22Rv1 (cell line): ENCODE results near the gene FARP1.

Source experiments
- ZFX ChIP-seq: fragments of 450-650 bp; IDR thresholded peaks from 2 replicates; pipeline ENCODE4 v1.6.1; 2017; ENCODE audit warnings: antibody characterized with exemption, borderline replicate concordance
- TF ChIP-seq, protein P1 (sequence below): fragments of 450-650 bp; IDR thresholded peaks from 2 replicates; pipeline ENCODE4 v1.5.1; 2017; ENCODE audit warnings: mild to moderate bottlenecking

DNA sequence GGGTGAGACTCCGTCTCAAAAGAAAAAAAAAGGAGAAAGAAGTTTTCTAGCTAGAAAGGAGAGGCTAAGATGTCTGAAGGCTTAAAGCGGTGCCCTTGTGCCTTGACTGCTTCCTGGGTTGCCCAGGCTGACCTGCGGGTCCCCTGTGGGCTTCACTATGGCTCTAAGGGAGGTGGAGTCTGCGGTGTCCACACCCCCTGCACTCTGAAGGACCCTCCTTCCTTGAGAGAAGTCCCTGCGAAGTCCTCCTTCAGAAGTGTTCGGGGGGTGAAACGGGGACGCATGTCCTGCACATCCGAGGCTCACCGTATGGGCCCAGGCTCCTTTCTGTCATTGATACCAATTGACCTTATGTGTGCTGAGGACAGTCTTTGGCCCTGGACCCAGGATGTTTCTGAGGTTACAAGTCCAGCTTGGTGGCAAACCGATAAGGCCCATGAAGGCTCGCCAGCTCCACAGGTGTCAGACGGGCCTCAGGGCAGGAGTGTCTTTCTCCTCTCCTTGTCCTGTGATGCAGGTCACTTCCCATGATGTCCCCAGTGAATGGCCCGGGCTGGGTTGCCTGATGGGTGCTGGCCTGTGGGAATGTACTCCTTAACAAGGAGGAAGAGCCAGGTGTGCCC, 45.8 kb downstream of the FARP1 start:
- TF ChIP-seq, protein P1, sequence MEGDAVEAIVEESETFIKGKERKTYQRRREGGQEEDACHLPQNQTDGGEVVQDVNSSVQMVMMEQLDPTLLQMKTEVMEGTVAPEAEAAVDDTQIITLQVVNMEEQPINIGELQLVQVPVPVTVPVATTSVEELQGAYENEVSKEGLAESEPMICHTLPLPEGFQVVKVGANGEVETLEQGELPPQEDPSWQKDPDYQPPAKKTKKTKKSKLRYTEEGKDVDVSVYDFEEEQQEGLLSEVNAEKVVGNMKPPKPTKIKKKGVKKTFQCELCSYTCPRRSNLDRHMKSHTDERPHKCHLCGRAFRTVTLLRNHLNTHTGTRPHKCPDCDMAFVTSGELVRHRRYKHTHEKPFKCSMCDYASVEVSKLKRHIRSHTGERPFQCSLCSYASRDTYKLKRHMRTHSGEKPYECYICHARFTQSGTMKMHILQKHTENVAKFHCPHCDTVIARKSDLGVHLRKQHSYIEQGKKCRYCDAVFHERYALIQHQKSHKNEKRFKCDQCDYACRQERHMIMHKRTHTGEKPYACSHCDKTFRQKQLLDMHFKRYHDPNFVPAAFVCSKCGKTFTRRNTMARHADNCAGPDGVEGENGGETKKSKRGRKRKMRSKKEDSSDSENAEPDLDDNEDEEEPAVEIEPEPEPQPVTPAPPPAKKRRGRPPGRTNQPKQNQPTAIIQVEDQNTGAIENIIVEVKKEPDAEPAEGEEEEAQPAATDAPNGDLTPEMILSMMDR = no peak
- no peak for TF ChIP-seq ZFX
